Activated T-cell treated with anti-CD3 and anti-CD28 coated beads, Interleukin-2, amount 50 U/mL, for 4 hours (primary cell): ENCODE measurements around the gene WDR33. TPM values are rescaled to one million over a fixed set of nuclear protein-coding genes. Genes with fewer than 3 reads are reported as not detected.

ENCODE experiments used
- ATAC-seq, 2 donors: fragments of 200-7000 bp; cut with Tn5 transposase; one replicate each; pipeline ENCODE4 v1.10.0; 2021
- DNase-seq: peaks from one replicate; pipeline ENCODE4 v3.0.0-alpha.2; 2020
- H3K27me3 Mint-ChIP-seq: one replicate; pipeline ENCODE4 v1.8.0; 2021; ENCODE audit warnings: low read depth, mixed read lengths
- H3K36me3 Mint-ChIP-seq: one replicate; pipeline ENCODE4 v1.8.0; 2022; ENCODE audit warnings: mixed read lengths; ENCODE audit not compliant: insufficient read depth
- H3K4me1 Mint-ChIP-seq: one replicate; pipeline ENCODE4 v1.8.0; 2021; ENCODE audit warnings: low read depth, mixed read lengths
- H3K4me3 Mint-ChIP-seq: one replicate; pipeline ENCODE4 v1.8.0; 2021; ENCODE audit warnings: mild to moderate bottlenecking, moderate library complexity, mixed read lengths
- H3K9me3 Mint-ChIP-seq: one replicate; pipeline ENCODE4 v1.8.0; 2021; ENCODE audit warnings: mixed read lengths
- total RNA-seq, 3 donors: library from RNA; stranded (reverse); gene quantifications; one replicate each; pipeline ENCODE4 v1.2.1, GENCODE V29; 2021

The WDR33 gene
- total RNA-seq, 3 donors from 2014 or later = 71.8 to 79.9 (median 72.8) TPM

DNA sequence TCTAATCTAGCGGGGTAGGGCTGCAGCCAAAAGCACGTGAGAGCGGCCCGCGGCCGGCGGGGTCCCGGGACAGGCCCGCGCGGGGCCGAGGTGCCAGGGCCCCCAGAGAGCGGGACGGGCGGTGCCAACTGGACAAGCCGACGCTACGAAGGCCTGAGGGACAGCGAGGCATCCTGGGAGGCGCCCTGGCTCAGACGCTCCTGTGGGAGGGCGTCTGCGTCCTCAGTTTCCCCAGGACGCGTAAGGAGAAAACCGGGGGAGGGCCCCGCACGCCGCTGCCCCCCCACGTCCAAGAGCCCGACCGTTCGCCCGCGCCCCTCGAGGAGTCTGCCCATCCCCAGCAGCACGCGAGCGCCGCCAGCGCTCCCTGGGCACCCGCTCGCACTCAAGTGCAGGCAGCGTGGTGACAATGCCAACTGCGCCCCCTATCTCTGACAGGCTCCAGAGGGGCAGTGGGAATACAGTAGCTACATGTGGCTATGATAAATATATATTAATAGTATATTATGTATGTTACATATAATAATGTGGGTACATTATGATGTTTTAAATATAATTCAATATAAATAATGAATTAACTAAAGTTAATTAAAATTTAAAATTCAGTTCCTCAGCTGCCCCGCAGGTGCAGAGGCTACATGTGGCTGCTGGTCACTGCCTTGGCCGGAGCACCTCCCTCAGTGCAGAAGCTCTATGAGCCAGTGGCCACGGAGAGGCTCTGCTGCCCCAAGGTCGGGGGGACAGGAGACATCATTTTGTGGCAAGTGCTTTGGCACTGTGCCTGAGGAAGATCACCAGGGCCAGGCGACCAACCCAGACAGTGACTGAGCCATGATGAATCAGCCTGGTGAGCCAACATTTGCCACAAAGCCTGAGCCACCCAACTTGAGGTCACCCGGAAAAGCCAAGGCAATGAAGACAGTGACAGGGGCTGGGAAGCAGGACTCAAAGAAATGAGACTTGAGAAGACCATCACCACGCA, 115.2 kb downstream of the WDR33 start:
- DNase-seq (no peak), ATAC-seq (peak in 1 of 2 donors; percentile 81)
- Mint-ChIP-seq H3K4me1 (peaks cover 8% of the 10 kb centered on the region), H3K9me3 (peaks cover 13% of the 10 kb centered on the region), H3K4me3 (no peak overlapping the region), H3K27me3 (peaks cover 2% of the 10 kb centered on the region), H3K36me3 (peaks cover 6% of the 10 kb centered on the region)

GRCh38 chr2:127694986-127695385, 116.0 kb downstream of the WDR33 start:
- peaks cover 2% of the 10 kb centered on the region for H3K27me3 Mint-ChIP-seq
- peaks cover 7% of the 10 kb centered on the region for H3K36me3 Mint-ChIP-seq
- H3K9me3 Mint-ChIP-seq = peaks cover 16% of the 10 kb centered on the region
- no peak overlapping the region for H3K4me3 Mint-ChIP-seq
- no peaks in the 10 kb centered on the region for H3K4me1 Mint-ChIP-seq
- ATAC-seq = no peak
- DNase-seq = no peak

DNA sequence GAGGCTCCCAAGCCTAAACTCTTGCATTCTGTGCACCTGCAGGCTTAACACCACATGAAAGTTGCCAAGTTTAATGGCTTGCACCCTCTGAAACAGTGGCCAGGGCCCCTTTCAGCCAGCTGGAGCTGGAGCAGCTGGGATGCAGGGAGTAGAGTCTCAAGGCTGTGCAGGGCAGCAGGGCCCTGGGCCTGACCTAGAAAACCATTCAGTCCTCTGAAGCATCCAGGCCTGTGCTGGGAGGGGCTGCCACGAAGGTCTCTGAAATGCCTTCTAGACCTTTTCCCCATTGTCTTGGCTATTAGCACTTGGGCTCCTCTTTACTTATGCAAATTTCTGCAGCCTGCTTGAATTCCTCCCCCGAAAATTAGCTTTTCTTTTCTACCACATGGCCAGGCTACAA, 120.3 kb downstream of the WDR33 start:
- ATAC-seq (no peak), DNase-seq (no peak)
- Mint-ChIP-seq H3K27me3 (peaks cover 6% of the 10 kb centered on the region), H3K36me3 (peaks cover 8% of the 10 kb centered on the region), H3K4me3 (no peak overlapping the region), H3K9me3 (peaks cover 17% of the 10 kb centered on the region), H3K4me1 (no peaks in the 10 kb centered on the region)

DNA sequence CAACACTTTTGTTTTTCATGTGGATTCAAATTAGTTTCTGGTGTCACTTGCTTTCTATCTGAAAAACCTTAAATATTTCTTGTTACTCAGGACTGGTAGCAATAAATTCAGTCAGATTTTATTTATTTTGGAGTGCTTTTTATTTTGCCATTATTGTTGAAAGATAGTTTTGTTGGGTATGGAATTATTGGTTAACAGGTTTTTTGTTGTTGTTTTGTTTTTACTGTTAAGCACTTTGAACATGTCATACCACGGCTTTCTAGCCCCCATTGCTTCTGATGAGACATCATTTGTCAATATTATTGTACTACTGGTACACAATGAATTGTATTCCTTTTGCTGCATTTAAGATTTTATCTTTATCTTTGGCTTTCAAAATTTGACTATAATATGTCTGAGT, 122.6 kb downstream of the WDR33 start:
- Mint-ChIP-seq H3K4me1 (no peaks in the 10 kb centered on the region), H3K27me3 (peaks cover 6% of the 10 kb centered on the region), H3K36me3 (peaks cover 8% of the 10 kb centered on the region), H3K9me3 (peaks cover 17% of the 10 kb centered on the region), H3K4me3 (no peak overlapping the region)
- DNase-seq (no peak), ATAC-seq (no peak)

- DNase-seq (no peak), ATAC-seq (no peak)
- peaks cover 2% of the 10 kb centered on the region for H3K36me3 Mint-ChIP-seq
- no peak overlapping the region for H3K4me3 Mint-ChIP-seq
- H3K27me3 Mint-ChIP-seq = peaks cover 6% of the 10 kb centered on the region
- H3K4me1 Mint-ChIP-seq = peaks cover 2% of the 10 kb centered on the region
- H3K9me3 Mint-ChIP-seq = peaks cover 3% of the 10 kb centered on the region
These were observed 125.4 kb downstream of the WDR33 start for GRCh38 chr2:127685410-127686080.

- no peak for ATAC-seq
- DNase-seq = no peak
- Mint-ChIP-seq H3K36me3 (no peaks in the 10 kb centered on the region), H3K9me3 (no peaks in the 10 kb centered on the region), H3K27me3 (peaks cover 6% of the 10 kb centered on the region), H3K4me1 (peaks cover 2% of the 10 kb centered on the region), H3K4me3 (no peak overlapping the region)
These were observed 127.2 kb downstream of the WDR33 start for GRCh38 chr2:127683757-127684156.

DNA sequence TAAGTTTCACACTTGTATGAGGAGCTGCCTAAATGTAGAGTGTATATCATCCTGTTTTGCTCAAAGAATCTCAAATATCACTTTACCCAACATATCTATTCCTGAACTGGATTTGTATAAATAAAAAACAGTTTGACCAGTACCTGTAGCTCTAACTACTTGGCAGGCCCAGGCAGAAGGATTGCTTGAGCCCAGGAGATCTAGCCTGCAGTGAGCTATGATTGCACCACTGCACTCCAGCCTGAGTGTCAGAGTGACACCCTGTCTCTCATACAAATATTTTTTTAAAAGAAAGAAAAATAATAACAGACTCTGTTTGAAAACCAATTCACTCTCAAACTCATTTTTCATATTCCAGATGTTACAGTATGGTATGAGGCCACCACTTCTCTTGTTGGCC, 127.9 kb downstream of the WDR33 start:
- Mint-ChIP-seq H3K4me3 (no peak overlapping the region), H3K36me3 (no peaks in the 10 kb centered on the region), H3K4me1 (peaks cover 2% of the 10 kb centered on the region), H3K9me3 (no peaks in the 10 kb centered on the region), H3K27me3 (peaks cover 12% of the 10 kb centered on the region)
- ATAC-seq (no peak), DNase-seq (no peak)

- Mint-ChIP-seq H3K9me3 (no peaks in the 10 kb centered on the region), H3K4me1 (peaks cover 2% of the 10 kb centered on the region), H3K27me3 (peaks cover 18% of the 10 kb centered on the region), H3K4me3 (no peak overlapping the region), H3K36me3 (no peaks in the 10 kb centered on the region)
- no peak for DNase-seq
- no peak for ATAC-seq
These were observed 128.8 kb downstream of the WDR33 start for GRCh38 chr2:127681976-127682857.

DNA sequence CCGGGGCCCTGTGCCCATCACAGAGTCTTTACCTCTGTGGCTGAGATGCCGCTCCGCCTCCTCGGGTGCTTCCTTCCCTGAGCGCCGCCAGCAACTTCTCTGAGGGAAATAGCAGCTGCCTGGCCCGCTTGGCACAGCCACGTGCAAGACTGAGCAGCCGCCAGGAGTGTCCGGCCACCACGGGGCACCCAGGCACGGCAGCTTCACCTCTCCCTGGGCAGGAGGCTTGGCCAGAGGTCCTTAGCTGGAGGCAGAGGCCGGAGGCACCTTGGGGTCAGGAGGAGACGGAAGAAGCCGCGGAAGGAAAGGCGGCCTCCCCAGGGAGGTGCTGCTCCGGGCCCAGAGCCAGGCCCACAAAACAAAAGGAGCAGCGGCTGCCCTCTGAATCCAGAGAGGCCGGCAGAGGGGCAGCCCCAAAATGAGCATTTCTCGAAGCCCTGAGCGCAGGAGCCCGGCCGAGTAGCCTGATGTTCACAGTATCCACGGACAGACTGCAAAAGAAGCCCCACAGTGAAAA, 129.6 kb downstream of the WDR33 start:
- Mint-ChIP-seq H3K9me3 (no peaks in the 10 kb centered on the region), H3K36me3 (no peaks in the 10 kb centered on the region), H3K4me1 (peaks cover 2% of the 10 kb centered on the region), H3K4me3 (no peak overlapping the region), H3K27me3 (peaks cover 23% of the 10 kb centered on the region)
- ATAC-seq = no peak
- DNase-seq = no peak

DNA sequence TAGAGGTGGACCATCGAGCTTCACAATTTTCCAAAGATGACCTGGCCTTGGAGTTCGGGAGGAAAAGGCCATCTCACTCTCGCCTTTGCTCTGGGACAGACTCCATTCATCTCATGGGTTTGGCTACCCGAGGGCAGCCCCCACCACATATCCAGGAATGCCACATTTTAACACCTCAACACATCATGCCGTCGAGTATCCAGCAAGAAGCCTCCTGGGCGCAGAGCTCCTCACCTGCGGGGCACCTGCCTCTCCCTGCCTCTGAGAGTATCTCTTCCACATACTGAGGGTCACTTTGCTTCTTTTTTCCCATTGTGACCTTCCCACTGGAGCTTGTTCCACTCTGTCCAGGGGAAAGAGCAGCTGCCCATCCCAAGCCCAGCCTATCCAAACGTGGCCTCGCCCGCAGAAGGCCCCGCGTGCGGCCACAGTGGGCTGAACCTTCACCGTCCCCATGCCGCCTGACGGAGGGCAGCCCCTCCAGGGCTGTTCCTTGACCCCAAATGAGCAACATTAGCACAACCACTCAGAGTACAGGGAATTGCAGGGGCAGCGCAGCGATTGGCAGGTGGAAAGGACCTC, 130.2 kb downstream of the WDR33 start:
- H3K4me1 Mint-ChIP-seq = peaks cover 5% of the 10 kb centered on the region
- no peaks in the 10 kb centered on the region for H3K9me3 Mint-ChIP-seq
- no peaks in the 10 kb centered on the region for H3K36me3 Mint-ChIP-seq
- H3K27me3 Mint-ChIP-seq = peaks cover 28% of the 10 kb centered on the region
- ATAC-seq (no peak), DNase-seq (no peak)
- no peak overlapping the region for H3K4me3 Mint-ChIP-seq

DNA sequence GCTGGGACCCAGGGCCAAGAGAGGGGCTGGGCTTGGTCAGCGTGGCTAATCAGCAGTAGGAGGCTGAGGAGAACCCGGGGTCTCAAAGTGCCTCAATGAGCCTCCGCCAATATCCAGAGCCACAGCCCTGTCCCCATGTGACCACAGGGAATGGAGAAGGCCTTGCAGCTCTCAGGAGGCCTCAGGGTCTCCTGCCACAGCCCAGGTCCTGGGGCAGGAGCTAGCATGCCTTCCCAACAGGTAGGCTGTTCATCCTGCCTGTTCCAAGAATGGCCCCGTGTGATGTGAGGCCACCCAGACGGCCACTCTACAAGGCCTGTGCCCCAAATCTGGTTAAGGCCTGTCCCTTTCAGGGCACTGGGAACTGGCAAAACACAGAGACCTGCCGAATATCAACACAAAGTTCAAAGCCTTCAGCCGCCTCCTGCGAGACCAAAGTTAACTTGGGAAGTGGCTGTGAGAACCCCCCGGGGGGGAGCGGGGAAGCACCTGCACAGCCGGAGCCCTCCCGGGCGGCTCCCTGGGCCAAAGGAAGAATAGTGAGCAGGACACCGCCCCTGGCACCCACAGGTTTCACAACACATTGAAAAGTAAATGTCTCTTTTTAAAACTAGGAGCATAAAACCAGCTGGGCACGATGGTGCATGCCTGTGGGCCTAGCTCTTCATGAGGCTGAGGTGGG, 131.2 kb downstream of the WDR33 start:
- Mint-ChIP-seq H3K9me3 (no peaks in the 10 kb centered on the region), H3K4me1 (peaks cover 8% of the 10 kb centered on the region), H3K4me3 (no peak overlapping the region), H3K36me3 (no peaks in the 10 kb centered on the region), H3K27me3 (peaks cover 31% of the 10 kb centered on the region)
- DNase-seq (no peak), ATAC-seq (no peak)

GRCh38 chr2:127678991-127679390, 132.0 kb downstream of the WDR33 start:
- Mint-ChIP-seq H3K4me1 (peaks cover 12% of the 10 kb centered on the region), H3K4me3 (no peak overlapping the region), H3K36me3 (no peaks in the 10 kb centered on the region), H3K9me3 (no peaks in the 10 kb centered on the region), H3K27me3 (peaks cover 37% of the 10 kb centered on the region)
- no peak for ATAC-seq
- no peak for DNase-seq

GRCh38 chr2:127678531-127678930, 132.4 kb downstream of the WDR33 start:
- Mint-ChIP-seq H3K36me3 (no peaks in the 10 kb centered on the region), H3K4me1 (peaks cover 12% of the 10 kb centered on the region), H3K27me3 (peaks cover 41% of the 10 kb centered on the region), H3K9me3 (no peaks in the 10 kb centered on the region), H3K4me3 (no peak overlapping the region)
- ATAC-seq = no peak
- no peak for DNase-seq
